Bladder microvascular endothelial cell (primary cell): Measurements from ENCODE around the gene MRPS10. TPM values are rescaled to one million over a fixed set of nuclear protein-coding genes. Genes with fewer than 3 reads are reported as not detected.

ENCODE experiments used
- total RNA-seq: library from RNA; depleted of rRNA; stranded (reverse); fragments of >200 nt; gene quantifications from 2 replicates; pipeline ENCODE4 v1.2.3, GENCODE V29; 2014

The MRPS10 gene
- 28.8 and 30.1 TPM in 2 replicates for total RNA-seq

GRCh38 chr6:42217519-42218367 lies at the start of gene MRPS10:
MRPS10 (minus strand) TSS chr6:42217861; CDS start chr6:42217849, 12 bp downstream.

GRCh38 chr6:42173101-42173500 lies 44.6 kb downstream of the MRPS10 start, which contains the start of gene GUCA1A:
GUCA1A (plus strand) TSS chr6:42173364; CDS start chr6:42173614, 250 bp downstream.

Other genes with a start within 250 kb of the MRPS10 start
- 12.8 and 19.7 TPM in 2 replicates for gene TAF8, start 167.3 kb downstream of the MRPS10 start, total RNA-seq
- 0.06 and 0.65 TPM in 2 replicates for gene C6orf132, start 75.2 kb downstream of the MRPS10 start, total RNA-seq
- gene GUCA1A, start 44.5 kb downstream of the MRPS10 start, total RNA-seq = not detected in 2 replicates
- gene GUCA1B, start 22.9 kb downstream of the MRPS10 start, total RNA-seq = under 0.01 TPM in 1 of 2 replicates, not detected in the other
- gene TRERF1, start 234.1 kb upstream of the MRPS10 start, total RNA-seq = under 0.01 and 0.06 TPM in 2 replicates